ENCODE results near the gene NOS3. TPM values are rescaled to one million over a fixed set of nuclear protein-coding genes. Genes with fewer than 3 reads are reported as not detected.

The NOS3 gene
- total and polyA plus RNA-seq, 10 donors = 11.9 to 455 (median 164) TPM

DNA sequence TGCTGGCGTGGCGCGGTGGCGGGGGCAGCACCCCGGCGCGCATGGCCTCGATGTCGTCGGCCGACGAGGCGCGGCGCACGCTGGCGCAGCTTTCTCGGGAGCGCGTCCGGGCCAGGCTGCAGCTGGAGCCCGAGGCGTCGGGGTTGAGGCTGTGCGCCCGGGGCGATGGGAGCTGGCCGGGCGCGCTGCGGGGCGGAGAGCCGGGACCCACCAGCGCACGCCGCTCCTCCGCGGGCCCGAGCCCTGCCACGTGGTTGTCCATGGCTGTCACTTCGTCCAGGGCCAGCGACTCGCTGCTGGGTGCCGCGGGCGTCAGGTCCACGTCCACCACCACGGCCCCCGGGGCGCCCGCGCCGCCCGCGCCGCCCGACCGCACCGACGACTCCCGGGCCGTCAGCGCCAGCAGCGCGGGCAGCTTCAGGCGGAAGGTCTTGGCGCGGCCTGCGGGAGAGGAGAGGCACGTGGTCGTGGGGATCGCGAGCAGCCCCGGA, 32.7 kb upstream of the NOS3 start:
- Histone ChIP-seq H3K4me3 (no peak overlapping the region), H3K27me3 (replicated peaks in 1 of 7) (peaks cover 0 to 100% (median 32%) of the 10 kb centered on the region in 7 donors), H3K9me3 (no peaks in the 10 kb centered on the region), H3K27ac (no peak overlapping the region), H3K36me3 (no peaks in the 10 kb centered on the region), H3K4me1 (peaks cover 0 to 44% (median 9%) of the 10 kb centered on the region in 6 donors)
- 21 to 34% (median 28%) methylated on average over 39 to 74 of the region's 74 CpGs for WGBS, 5 donors
- intact Hi-C loops (cut with DNase I; ENCODE audit: low total_unique reads) = no loop called here
- DNase-seq = no peak
- TF ChIP-seq POLR2A (IDR thresholded peaks at IDR 0.05) = no peak
- TF ChIP-seq POLR2AphosphoS5 (IDR thresholded peaks at IDR 0.05) = no peak
- TF ChIP-seq, protein P1, sequence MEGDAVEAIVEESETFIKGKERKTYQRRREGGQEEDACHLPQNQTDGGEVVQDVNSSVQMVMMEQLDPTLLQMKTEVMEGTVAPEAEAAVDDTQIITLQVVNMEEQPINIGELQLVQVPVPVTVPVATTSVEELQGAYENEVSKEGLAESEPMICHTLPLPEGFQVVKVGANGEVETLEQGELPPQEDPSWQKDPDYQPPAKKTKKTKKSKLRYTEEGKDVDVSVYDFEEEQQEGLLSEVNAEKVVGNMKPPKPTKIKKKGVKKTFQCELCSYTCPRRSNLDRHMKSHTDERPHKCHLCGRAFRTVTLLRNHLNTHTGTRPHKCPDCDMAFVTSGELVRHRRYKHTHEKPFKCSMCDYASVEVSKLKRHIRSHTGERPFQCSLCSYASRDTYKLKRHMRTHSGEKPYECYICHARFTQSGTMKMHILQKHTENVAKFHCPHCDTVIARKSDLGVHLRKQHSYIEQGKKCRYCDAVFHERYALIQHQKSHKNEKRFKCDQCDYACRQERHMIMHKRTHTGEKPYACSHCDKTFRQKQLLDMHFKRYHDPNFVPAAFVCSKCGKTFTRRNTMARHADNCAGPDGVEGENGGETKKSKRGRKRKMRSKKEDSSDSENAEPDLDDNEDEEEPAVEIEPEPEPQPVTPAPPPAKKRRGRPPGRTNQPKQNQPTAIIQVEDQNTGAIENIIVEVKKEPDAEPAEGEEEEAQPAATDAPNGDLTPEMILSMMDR (IDR thresholded peaks at IDR 0.05 in 8 of 11, conservative IDR thresholded peaks at IDR 0.05 in 3 of 11) = no peak

DNA sequence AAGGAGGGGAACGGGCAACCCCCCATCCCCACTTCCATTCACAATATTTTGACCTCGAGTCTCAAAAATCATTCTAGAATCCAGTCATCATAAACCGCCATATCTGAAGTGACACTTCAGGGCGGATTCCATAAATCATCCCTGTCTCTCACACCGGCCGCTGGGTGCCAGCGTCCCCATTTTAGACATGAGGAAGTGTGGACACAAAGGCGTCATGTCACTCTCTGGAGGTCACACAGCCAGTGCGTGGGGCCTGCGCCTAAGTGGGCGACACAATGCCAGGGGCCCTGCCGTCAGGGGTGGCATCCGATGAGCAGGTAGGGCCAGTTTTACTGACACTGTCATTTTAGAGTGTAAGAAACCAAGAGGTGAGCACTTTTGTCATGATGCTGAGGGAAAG, 32.2 kb upstream of the NOS3 start:
- no peak for TF ChIP-seq POLR2AphosphoS5 (IDR thresholded peaks at IDR 0.05)
- no peak for TF ChIP-seq POLR2A (IDR thresholded peaks at IDR 0.05)
- TF ChIP-seq, protein P1 (IDR thresholded peaks at IDR 0.05 in 8 of 11, conservative IDR thresholded peaks at IDR 0.05 in 3 of 11) = no peak
- DNase-seq = no peak
- H3K27me3 ChIP-seq (replicated peaks in 1 of 7) = peaks cover 0 to 100% (median 32%) of the 10 kb centered on the region in 7 donors

DNA sequence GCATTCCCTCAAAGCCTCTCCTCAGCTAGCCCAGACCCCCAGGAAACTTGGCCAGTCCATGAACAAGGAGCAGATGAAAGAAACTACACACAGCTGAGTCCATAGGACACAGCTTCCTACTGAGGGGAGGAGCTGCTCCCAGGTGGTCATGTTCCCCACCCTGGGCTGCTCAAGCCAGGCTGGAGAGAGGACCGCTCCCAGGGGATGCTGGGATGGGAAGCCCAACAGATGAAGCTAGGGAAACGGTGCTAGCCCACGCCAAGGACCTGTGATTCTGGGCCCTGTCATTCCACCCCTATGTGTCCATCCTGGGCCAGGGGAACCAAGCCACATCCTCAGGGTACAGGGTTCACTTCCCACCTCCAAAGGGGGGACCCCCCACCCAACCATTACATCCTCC, 31.7 kb upstream of the NOS3 start:
- 83 to 97% (median 91%) methylated on average over 1 to 3 of the region's 3 CpGs for WGBS, 5 donors
- Histone ChIP-seq H3K36me3 (no peaks in the 10 kb centered on the region), H3K9me3 (no peaks in the 10 kb centered on the region), H3K27ac (no peak overlapping the region), H3K27me3 (replicated peaks in 1 of 7) (peaks cover 0 to 100% (median 32%) of the 10 kb centered on the region in 7 donors), H3K4me3 (no peak overlapping the region), H3K4me1 (peaks cover 0 to 52% (median 11%) of the 10 kb centered on the region in 6 donors)
- no peak for DNase-seq
- intact Hi-C loops (cut with DNase I; ENCODE audit: low total_unique reads) = no loop called here
- no peak for TF ChIP-seq POLR2AphosphoS5 (IDR thresholded peaks at IDR 0.05)
- TF ChIP-seq, protein P1 (IDR thresholded peaks at IDR 0.05 in 8 of 11, conservative IDR thresholded peaks at IDR 0.05 in 3 of 11) = no peak
- no peak for TF ChIP-seq POLR2A (IDR thresholded peaks at IDR 0.05)

More for the DNA sequence above, 32.2 kb upstream of the NOS3 start:
- Histone ChIP-seq H3K4me1 (peaks cover 0 to 48% (median 10%) of the 10 kb centered on the region in 6 donors), H3K9me3 (no peaks in the 10 kb centered on the region), H3K27ac (no peak overlapping the region), H3K36me3 (no peaks in the 10 kb centered on the region), H3K4me3 (no peak overlapping the region)
- intact Hi-C loops (cut with DNase I; ENCODE audit: low total_unique reads) = no loop called here
- WGBS, 5 donors = 51 to 69% (median 63%) methylated on average over 10 to 13 of the region's 13 CpGs

DNA sequence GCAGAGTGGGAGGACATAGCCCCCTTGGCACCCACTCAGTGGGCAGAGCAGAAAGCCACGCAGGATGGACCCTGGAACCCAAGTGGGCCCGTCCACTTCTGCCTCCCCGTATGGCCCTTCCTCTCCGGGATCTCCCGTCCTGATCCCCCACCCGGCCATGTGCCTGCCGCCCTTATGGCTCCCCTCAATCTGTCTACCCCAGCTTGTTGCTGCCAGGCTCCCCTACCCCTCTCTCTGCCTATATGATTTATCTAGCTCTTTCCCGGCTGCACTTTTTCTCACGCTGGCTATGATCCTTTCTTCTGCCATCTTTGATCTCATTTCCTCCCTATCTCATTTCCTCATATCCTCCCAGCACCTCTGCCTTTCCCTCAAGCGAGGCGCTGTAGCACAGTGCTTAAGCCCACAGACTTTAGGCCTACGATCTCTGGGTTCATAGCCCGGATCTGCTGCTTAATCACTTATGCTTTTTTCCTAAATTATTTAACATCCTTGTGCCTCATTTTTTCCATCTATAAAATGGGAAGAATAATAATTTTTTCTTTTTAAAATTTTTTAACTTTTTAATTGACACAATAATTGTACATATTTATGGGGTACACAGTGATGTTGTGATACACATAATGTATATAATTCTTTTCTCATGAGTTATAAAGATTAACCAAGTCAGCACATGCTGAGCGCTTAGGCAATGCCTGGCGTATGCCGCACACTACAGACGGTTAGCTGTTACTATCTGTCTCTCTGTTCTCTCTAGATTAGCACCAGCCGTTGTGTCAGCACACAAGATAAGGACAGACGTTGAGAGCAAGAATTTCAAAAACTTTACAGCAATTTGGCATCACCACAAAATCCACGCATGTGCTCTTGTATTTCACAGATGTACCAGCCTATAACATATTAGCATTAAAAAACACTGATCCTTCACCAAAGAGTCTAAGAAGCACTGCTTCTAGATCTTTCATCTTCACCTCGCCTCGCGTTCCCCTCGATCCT, 30.8 kb upstream of the NOS3 start:
- 56 to 70% (median 62%) methylated on average over 24 of the region's 24 CpGs for WGBS, 5 donors
- DNase-seq = no peak

More for the DNA sequence above, 30.8 kb upstream of the NOS3 start:
- Histone ChIP-seq H3K9me3 (no peaks in the 10 kb centered on the region), H3K27ac (no peak overlapping the region), H3K4me1 (peaks cover 0 to 58% (median 17%) of the 10 kb centered on the region in 6 donors), H3K4me3 (no peak overlapping the region), H3K27me3 (replicated peaks in 1 of 7) (peaks cover 0 to 99% (median 30%) of the 10 kb centered on the region in 7 donors), H3K36me3 (no peaks in the 10 kb centered on the region)
- intact Hi-C loops (cut with DNase I; ENCODE audit: low total_unique reads) = no loop called here
- TF ChIP-seq, protein P1 (IDR thresholded peaks at IDR 0.05 in 8 of 11, conservative IDR thresholded peaks at IDR 0.05 in 3 of 11) = no peak
- no peak for TF ChIP-seq POLR2AphosphoS5 (IDR thresholded peaks at IDR 0.05)
- no peak for TF ChIP-seq POLR2A (IDR thresholded peaks at IDR 0.05)

All from spleen (tissue), 11 donors.